H9 (cell line): ENCODE results near the gene FAF1. TPM values are rescaled to one million over a fixed set of nuclear protein-coding genes. Genes with fewer than 3 reads are reported as not detected.

Experiments
- DNase-seq: peaks from one replicate; pipeline ENCODE4 v3.0.0-alpha.2; 2017
- H2AFZ ChIP-seq: one replicate; pipeline ENCODE4 v1.6.1; 2013; ENCODE audit warnings: mild to moderate bottlenecking, low read length, control low read depth, moderate library complexity
- H2AK5ac ChIP-seq: 2 replicates; pipeline ENCODE4 v1.6.1; 2013; ENCODE audit warnings: low read length, control low read depth, mixed read lengths; ENCODE audit not compliant: insufficient read length
- H2BK120ac ChIP-seq: one replicate; pipeline ENCODE4 v1.6.1; 2013; ENCODE audit warnings: low read depth, mild to moderate bottlenecking, low read length, control low read depth, inconsistent platforms; ENCODE audit not compliant: poor library complexity, severe bottlenecking
- H2BK12ac ChIP-seq: 2 replicates; pipeline ENCODE4 v1.6.1; 2013; ENCODE audit warnings: low read length, control low read depth, mixed read lengths, low read depth; ENCODE audit not compliant: insufficient read length
- H2BK15ac ChIP-seq: 2 replicates; pipeline ENCODE4 v1.6.1; 2013; ENCODE audit warnings: low read depth, low read length, control low read depth
- H2BK20ac ChIP-seq: one replicate; pipeline ENCODE4 v1.6.1; 2013; ENCODE audit warnings: low read depth, mild to moderate bottlenecking, low read length, control low read depth, inconsistent platforms; ENCODE audit not compliant: poor library complexity, severe bottlenecking
- H2BK5ac ChIP-seq: 2 replicates; pipeline ENCODE4 v1.6.1; 2013; ENCODE audit warnings: low read length, control low read depth, mixed read lengths; ENCODE audit not compliant: insufficient read length
- H3K14ac ChIP-seq: 2 replicates; pipeline ENCODE4 v1.6.1; 2013; ENCODE audit warnings: low read length, control low read depth; ENCODE audit not compliant: insufficient read depth
- H3K18ac ChIP-seq: 2 replicates; pipeline ENCODE4 v1.6.1; 2013; ENCODE audit warnings: low read depth, mild to moderate bottlenecking, mixed read lengths, low read length, control low read depth; ENCODE audit not compliant: insufficient read length
- H3K23ac ChIP-seq: 2 replicates; pipeline ENCODE4 v1.6.1; 2013; ENCODE audit warnings: low read length, control low read depth, mixed read lengths, low read depth; ENCODE audit not compliant: insufficient read length
- H3K23me2 ChIP-seq: 2 replicates; pipeline ENCODE4 v1.6.1; 2013; ENCODE audit warnings: low read depth, mild to moderate bottlenecking, mixed read lengths, low read length, control low read depth; ENCODE audit not compliant: insufficient read length, poor library complexity, severe bottlenecking
- H3K27ac ChIP-seq: 2 replicates; pipeline ENCODE4 v1.5.1; 2013; ENCODE audit warnings: low read length, control low read depth, mixed read lengths, low read depth; ENCODE audit not compliant: insufficient read length
- H3K27me3 ChIP-seq: 2 replicates; pipeline ENCODE4 v1.6.1; 2013; ENCODE audit warnings: low read length, control low read depth, inconsistent platforms; ENCODE audit not compliant: insufficient read depth
- H3K4ac ChIP-seq: 2 replicates; pipeline ENCODE4 v1.6.1; 2013; ENCODE audit warnings: low read depth, mild to moderate bottlenecking, control low read depth, inconsistent platforms, low read length, moderate library complexity
- H3K4me1 ChIP-seq: 2 replicates; pipeline ENCODE4 v1.6.1; 2013; ENCODE audit warnings: low read length, control low read depth, inconsistent platforms; ENCODE audit not compliant: insufficient read depth
- H3K4me2 ChIP-seq: 2 replicates; pipeline ENCODE4 v1.6.1; 2013; ENCODE audit warnings: low read length, control low read depth, mixed read lengths; ENCODE audit not compliant: insufficient read length, insufficient read depth
- H3K56ac ChIP-seq: 2 replicates; pipeline ENCODE4 v1.6.1; 2013; ENCODE audit warnings: low read depth, mild to moderate bottlenecking, mixed read lengths, low read length, control low read depth; ENCODE audit not compliant: insufficient read length
- H3K79me1 ChIP-seq: 2 replicates; pipeline ENCODE4 v1.6.1; 2013; ENCODE audit warnings: low read depth, mild to moderate bottlenecking, moderate library complexity, low read length, control low read depth, inconsistent platforms; ENCODE audit not compliant: insufficient read depth, poor library complexity, severe bottlenecking
- H3K79me2 ChIP-seq: 2 replicates; pipeline ENCODE4 v1.6.1; 2013; ENCODE audit warnings: low read length, control low read depth, inconsistent platforms; ENCODE audit not compliant: insufficient read depth
- H3K9ac ChIP-seq: 2 replicates; pipeline ENCODE4 v1.6.1; 2013; ENCODE audit warnings: low read length, control low read depth, mixed read lengths; ENCODE audit not compliant: insufficient read length; ENCODE audit errors: extremely low read depth
- H3K9me3 ChIP-seq: one replicate; pipeline ENCODE4 v1.6.1; 2013; ENCODE audit warnings: low read depth, low read length, inconsistent platforms; ENCODE audit not compliant: control insufficient read depth
- H3T11ph ChIP-seq: one replicate; pipeline ENCODE4 v1.6.1; 2013; ENCODE audit warnings: mild to moderate bottlenecking, low read length, control low read depth, inconsistent platforms
- H4K20me1 ChIP-seq: one replicate; pipeline ENCODE4 v1.6.1; 2013; ENCODE audit not compliant: control insufficient read depth, insufficient read length, insufficient read depth
- H4K5ac ChIP-seq: 2 replicates; pipeline ENCODE4 v1.6.1; 2013; ENCODE audit warnings: low read depth, mild to moderate bottlenecking, mixed read lengths, low read length, control low read depth; ENCODE audit not compliant: insufficient read length
- H4K8ac ChIP-seq: replicated peaks from 2 replicates; pipeline ENCODE4 v1.6.1; 2013; ENCODE audit warnings: low read length, control low read depth, mixed read lengths, low read depth; ENCODE audit not compliant: insufficient read length
- H4K91ac ChIP-seq: 2 replicates; pipeline ENCODE4 v1.6.1; 2013; ENCODE audit warnings: low read depth, mild to moderate bottlenecking, moderate library complexity, mixed read lengths, low read length, control low read depth; ENCODE audit not compliant: insufficient read length
- H3K27ac Mint-ChIP-seq, 3 experiments: 2 replicates in 2 of 3; 3 replicates in 1 of 3; pipeline ENCODE4 v1.8.0; 2020 to 2021; ENCODE audit warnings: mixed read lengths in 3 of 3, mild to moderate bottlenecking in 1 of 3, moderate library complexity in 1 of 3
- H3K27me3 Mint-ChIP-seq: 2 replicates; pipeline ENCODE4 v1.8.0; 2021; ENCODE audit warnings: low read depth, mild to moderate bottlenecking, moderate library complexity, mixed read lengths
- H3K36me3 Mint-ChIP-seq, 3 experiments: 2 replicates in 2 of 3; 3 replicates in 1 of 3; pipeline ENCODE4 v1.8.0; 2020 to 2021; ENCODE audit warnings: low read depth in 3 of 3, mixed read lengths in 3 of 3; ENCODE audit not compliant: insufficient read depth in 1 of 3
- H3K4me1 Mint-ChIP-seq, 2 experiments: 2 replicates each; pipeline ENCODE4 v1.8.0; 2020; ENCODE audit warnings: mixed read lengths in 2 of 2
- H3K4me3 Mint-ChIP-seq, 2 experiments: 2 replicates in 1 of 2; 3 replicates in 1 of 2; pipeline ENCODE4 v1.8.0; 2020 to 2021; ENCODE audit warnings: mild to moderate bottlenecking in 2 of 2, mixed read lengths in 2 of 2, moderate library complexity in 1 of 2
- H3K9me3 Mint-ChIP-seq, 2 experiments: 2 replicates in 1 of 2; 3 replicates in 1 of 2; pipeline ENCODE4 v1.8.0; 2020; ENCODE audit warnings: mild to moderate bottlenecking in 2 of 2, mixed read lengths in 2 of 2, moderate library complexity in 1 of 2
- CTCF ChIP-seq: fragments of 200-600 bp; sonication (generic); conservative IDR thresholded peaks from 3 replicates; pipeline ENCODE4 v1.8.0; 2021; ENCODE audit warnings: antibody characterized with exemption, mild to moderate bottlenecking
- total RNA-seq: library from RNA; stranded (reverse); gene quantifications from 2 replicates; pipeline ENCODE4 v1.2.1, GENCODE V29; 2021

FAF1 gene
- total RNA-seq, 1 experiment from 2014 or later: 60.8 TPM

GRCh38 chr1:50517488-50517887 is 442.6 kb downstream of the FAF1 start:
- H3K27me3 ChIP-seq: no peaks in the 10 kb centered on the region
- H3K9me3 ChIP-seq: no peaks in the 10 kb centered on the region
- no peak overlapping the region for H2BK5ac ChIP-seq
- H3K9ac ChIP-seq: no peak overlapping the region
- no peak overlapping the region for H3T11ph ChIP-seq
- H3K18ac ChIP-seq: no peak overlapping the region
- no peak overlapping the region for H4K5ac ChIP-seq
- Mint-ChIP-seq H3K27me3 (no peaks in the 10 kb centered on the region; the same call in 1 of the 2 replicates), H3K4me1 (no peaks in the 10 kb centered on the region), H3K4me3 (no peak overlapping the region), H3K27ac (no peak overlapping the region), H3K36me3 (peaks cover 0 to 1% (median 0%) of the 10 kb centered on the region in 3 experiments; a peak in 3 of 7 replicates), H3K9me3 (no peaks in the 10 kb centered on the region)
- H3K27ac ChIP-seq: no peak overlapping the region
- no peak for TF ChIP-seq CTCF
- H3K4me1 ChIP-seq: no peaks in the 10 kb centered on the region
- H3K23ac ChIP-seq: no peak overlapping the region
- no peak overlapping the region for H2AFZ ChIP-seq
- no peak overlapping the region for H3K4me2 ChIP-seq
- no peaks in the 10 kb centered on the region for H3K79me2 ChIP-seq
- H3K14ac ChIP-seq: no peak overlapping the region
- DNase-seq: no peak
- no peak overlapping the region for H4K91ac ChIP-seq
- H2BK20ac ChIP-seq: no peak overlapping the region
- H3K56ac ChIP-seq: no peak overlapping the region
- H2AK5ac ChIP-seq: no peak overlapping the region
- no peaks in the 10 kb centered on the region for H4K20me1 ChIP-seq
- H2BK120ac ChIP-seq: no peak overlapping the region
- no peak overlapping the region for H4K8ac ChIP-seq
- H3K79me1 ChIP-seq: no peaks in the 10 kb centered on the region
- H3K4ac ChIP-seq: no peak overlapping the region
- H3K23me2 ChIP-seq: no peaks in the 10 kb centered on the region
- no peak overlapping the region for H2BK15ac ChIP-seq
- no peak overlapping the region for H2BK12ac ChIP-seq
